Measurements from ENCODE around the gene SHC3.
"Not testable (repeated sequence)": the region's sequence is repeated elsewhere in the genome, so short reads cannot be mapped to it uniquely, and the experiment has no call there.

SHC3 gene

DNA sequence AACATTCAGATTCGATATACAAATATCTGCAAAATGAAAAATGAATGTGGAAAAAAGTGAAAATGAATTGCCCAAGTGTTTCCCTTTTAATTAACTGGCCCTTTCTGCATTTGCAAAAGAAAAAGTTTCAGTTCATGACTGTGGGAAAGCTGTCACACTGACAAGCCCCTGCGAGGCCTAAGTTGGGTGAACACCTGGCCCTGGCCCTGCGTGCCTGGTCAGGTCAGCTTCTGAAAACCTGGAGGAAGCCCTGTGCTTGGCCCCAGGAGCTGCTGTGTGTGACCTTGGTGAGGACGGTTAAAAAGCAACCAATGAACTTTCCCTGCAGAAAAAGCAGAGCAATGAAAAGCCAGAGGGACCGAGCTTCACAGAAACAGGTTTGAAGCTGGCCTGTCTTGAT lies 41.0 kb upstream of the SHC3 start:
- DNase-seq (ENCODE audit: low read depth): no peak
- TF ChIP-seq, protein P1, sequence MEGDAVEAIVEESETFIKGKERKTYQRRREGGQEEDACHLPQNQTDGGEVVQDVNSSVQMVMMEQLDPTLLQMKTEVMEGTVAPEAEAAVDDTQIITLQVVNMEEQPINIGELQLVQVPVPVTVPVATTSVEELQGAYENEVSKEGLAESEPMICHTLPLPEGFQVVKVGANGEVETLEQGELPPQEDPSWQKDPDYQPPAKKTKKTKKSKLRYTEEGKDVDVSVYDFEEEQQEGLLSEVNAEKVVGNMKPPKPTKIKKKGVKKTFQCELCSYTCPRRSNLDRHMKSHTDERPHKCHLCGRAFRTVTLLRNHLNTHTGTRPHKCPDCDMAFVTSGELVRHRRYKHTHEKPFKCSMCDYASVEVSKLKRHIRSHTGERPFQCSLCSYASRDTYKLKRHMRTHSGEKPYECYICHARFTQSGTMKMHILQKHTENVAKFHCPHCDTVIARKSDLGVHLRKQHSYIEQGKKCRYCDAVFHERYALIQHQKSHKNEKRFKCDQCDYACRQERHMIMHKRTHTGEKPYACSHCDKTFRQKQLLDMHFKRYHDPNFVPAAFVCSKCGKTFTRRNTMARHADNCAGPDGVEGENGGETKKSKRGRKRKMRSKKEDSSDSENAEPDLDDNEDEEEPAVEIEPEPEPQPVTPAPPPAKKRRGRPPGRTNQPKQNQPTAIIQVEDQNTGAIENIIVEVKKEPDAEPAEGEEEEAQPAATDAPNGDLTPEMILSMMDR (IDR thresholded peaks at IDR 0.05; ENCODE audit: low read length, missing control alignments): no peak
- no peak overlapping the region for H3K4me3 ChIP-seq (replicated peaks; ENCODE audit: low read depth, low read length)

DNA sequence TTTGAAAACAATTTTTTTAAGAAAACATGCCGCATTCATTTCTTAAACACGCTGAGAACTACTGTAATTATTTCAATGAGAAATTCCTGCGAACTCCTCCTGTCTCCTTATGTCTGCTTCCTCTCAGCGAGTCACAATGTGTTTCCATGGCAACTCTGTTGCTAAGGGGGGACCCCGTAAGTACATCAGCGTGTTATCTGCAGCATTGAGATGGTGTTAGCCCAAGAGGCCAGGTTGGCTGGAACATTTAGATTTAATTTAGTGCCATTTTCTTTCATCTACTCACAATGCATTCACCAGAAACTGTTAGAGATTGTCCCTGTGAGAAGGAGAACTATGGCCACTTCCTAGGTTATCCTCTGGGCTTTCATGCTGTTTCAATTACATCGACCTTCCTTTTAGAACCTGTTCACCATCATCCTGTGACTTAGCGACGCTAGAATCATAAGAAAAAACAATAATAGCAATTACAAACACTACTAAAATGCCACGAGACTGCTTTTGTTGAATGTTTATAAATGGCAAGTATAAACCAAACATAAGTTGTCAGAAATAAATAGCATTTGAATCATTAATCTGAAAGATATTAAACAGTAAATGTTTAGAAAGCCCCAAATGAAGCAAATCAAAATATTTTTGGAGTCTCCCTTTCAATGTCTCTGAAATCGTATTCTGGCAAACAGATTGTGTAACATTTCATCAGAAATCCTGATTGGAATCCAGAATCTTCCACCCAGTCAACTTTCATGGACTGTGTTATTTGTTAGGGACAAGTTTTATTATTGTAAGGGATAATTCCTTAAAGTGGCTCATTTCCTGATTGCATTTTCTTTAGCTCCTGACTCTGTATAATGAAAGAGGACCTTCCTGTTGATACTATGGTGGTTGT lies 39.7 kb upstream of the SHC3 start:
- no peak overlapping the region for H3K4me3 ChIP-seq (replicated peaks; ENCODE audit: low read depth, low read length)
- TF ChIP-seq, protein P1 (IDR thresholded peaks at IDR 0.05; ENCODE audit: low read length, missing control alignments): no peak
- peak; percentile 13 for DNase-seq (ENCODE audit: low read depth)

DNA sequence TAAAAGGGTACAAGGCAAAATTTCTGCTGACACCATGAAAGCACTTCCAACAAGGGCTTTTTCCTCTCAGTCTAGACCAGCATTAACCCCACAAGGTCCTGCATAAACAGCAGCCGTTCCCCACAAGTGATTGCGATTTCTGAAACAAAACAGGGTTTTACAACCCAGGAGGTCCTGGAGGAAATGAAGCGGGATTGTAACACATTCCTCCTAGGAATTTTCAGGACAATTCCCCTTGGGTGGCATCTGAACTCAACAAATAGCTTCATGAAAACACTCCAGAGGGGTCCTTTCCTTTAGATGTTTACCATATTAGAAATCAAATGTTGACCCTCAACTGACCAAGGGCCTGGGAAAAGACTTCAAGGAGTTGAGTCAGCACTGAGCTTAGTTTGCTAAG lies 36.7 kb upstream of the SHC3 start:
- H3K4me3 ChIP-seq (replicated peaks; ENCODE audit: low read depth, low read length): no peak overlapping the region
- TF ChIP-seq, protein P1 (IDR thresholded peaks at IDR 0.05; ENCODE audit: low read length, missing control alignments): no peak
- no peak for DNase-seq (ENCODE audit: low read depth)

DNA sequence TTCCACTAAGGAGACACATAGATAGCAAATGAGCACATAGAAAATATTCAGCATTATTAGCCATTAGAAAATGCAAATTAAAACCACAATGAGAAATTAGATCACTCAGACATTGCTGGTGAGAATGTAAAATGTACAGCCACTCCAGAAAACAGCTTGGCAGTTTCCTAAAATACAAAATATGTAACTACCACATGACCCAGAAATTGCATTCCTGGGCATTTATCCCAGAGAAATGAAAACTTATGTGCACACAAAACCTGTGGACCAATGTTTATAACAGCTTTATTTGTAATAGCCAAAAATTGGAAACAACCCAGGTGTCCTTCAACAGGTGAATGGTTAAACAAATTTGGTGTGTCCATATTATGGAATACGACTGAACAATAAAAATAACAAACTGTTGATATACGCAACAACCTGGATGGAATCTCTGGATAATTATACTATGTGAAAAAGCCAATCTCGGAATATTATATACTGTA lies 34.8 kb upstream of the SHC3 start:
- no peak overlapping the region for H3K4me3 ChIP-seq (replicated peaks; ENCODE audit: low read depth, low read length)
- TF ChIP-seq, protein P1 (IDR thresholded peaks at IDR 0.05; ENCODE audit: low read length, missing control alignments): no peak
- no peak for DNase-seq (ENCODE audit: low read depth)

DNA sequence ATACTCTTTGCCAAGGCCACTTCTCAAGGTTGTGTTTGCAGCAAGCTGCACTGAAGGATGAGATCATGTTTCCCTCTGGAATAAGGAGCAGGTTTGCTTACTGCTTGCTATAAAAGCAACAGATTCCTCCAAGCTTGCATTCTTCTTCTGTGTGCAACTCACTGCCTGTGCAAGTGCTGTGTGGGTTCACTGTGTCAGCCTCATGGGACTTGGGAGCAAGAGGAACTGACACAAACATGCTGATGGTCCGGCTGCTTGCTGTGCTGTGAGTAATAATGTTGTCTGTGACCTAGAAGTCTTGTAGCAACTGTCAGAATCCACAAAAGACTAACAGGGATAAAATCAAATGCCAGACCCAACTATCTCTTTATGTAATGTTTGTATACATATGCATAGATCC lies 33.6 kb upstream of the SHC3 start:
- DNase-seq (ENCODE audit: low read depth): no peak
- TF ChIP-seq, protein P1 (IDR thresholded peaks at IDR 0.05; ENCODE audit: low read length, missing control alignments): no peak
- H3K4me3 ChIP-seq (replicated peaks; ENCODE audit: low read depth, low read length): no peak overlapping the region

DNA sequence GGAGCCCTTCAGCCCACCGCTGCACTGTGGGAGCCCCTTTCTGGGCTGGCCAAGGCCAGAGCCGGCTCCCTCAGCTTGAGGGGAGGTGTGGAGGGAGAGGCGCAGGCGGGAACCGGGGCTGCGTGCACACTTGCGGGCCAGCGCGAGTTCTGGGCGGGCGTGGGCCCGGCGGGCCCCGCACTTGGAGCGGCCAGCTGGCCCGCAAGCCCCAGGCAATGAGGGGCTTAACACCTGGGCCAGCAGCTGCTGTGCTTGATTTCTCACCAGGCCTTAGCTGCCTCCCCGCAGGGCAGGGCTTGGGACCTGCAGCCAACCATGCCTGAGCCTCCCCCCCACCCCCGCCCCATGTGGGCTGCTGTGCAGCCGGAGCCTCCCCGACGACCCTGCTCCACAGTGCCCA lies 30.7 kb upstream of the SHC3 start:
- not testable (repeated sequence) for DNase-seq (ENCODE audit: low read depth); H3K4me3 ChIP-seq (replicated peaks; ENCODE audit: low read depth, low read length)

DNA sequence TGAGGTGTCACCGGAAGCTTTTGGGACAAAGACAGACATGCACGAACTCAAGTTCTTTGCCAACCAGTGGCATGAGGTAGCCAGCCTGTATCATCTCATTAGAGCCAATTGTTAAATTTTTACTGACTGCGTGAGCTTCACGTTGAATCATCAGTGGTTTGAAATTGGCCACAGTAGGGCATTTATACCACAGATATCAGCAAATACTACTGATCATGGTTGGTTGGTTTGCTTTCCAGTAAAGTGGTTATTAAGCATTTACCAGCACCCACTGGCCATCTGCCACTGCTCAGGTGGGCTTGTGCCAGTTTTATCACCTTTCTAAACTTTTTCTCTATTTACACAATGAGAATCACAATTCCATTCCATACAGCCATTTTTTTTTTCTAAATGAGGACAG lies 28.4 kb upstream of the SHC3 start:
- TF ChIP-seq, protein P1 (IDR thresholded peaks at IDR 0.05; ENCODE audit: low read length, missing control alignments): no peak
- no peak for DNase-seq (ENCODE audit: low read depth)
- no peak overlapping the region for H3K4me3 ChIP-seq (replicated peaks; ENCODE audit: low read depth, low read length)
